Colon (tissue), 2 donors: Measurements from ENCODE around the gene CDC14C.
"Not testable (repeated sequence)": the region's sequence is repeated elsewhere in the genome, so short reads cannot be mapped to it uniquely, and the experiment has no call there.

ENCODE experiments used
- FAIRE-seq: peaks from 2 replicates; lab custom pipeline; 2012; peaks lifted over from hg19 to GRCh38; lab: Jason Lieb, UNC
- donor health status: control.
- donor health status: control.

CDC14C gene

GRCh38 chr7:48924433-48924832 lies at the start of gene CDC14C:
TSS of gene CDC14C (plus strand) at chr7:48924547. CDS start at chr7:48924673, 126 bp downstream.
- FAIRE-seq, result no peak

GRCh38 chr7:48875045-48875916 lies 49.1 kb upstream of the CDC14C start:
- no peak for FAIRE-seq

- no peak for FAIRE-seq
Observed at GRCh38 chr7:48876087-48876486, 48.3 kb upstream of the CDC14C start.

- no peak for FAIRE-seq
Observed at GRCh38 chr7:48880851-48881250, 43.5 kb upstream of the CDC14C start.

GRCh38 chr7:48887500-48887899 lies 36.8 kb upstream of the CDC14C start:
- no peak for FAIRE-seq

GRCh38 chr7:48894574-48894973 lies 29.8 kb upstream of the CDC14C start:
- no peak for FAIRE-seq

- no peak for FAIRE-seq
Observed at GRCh38 chr7:48899932-48900331, 24.4 kb upstream of the CDC14C start.

- FAIRE-seq, result no peak
Observed at GRCh38 chr7:48901966-48902365, 22.4 kb upstream of the CDC14C start.

GRCh38 chr7:48904975-48905374 lies 19.4 kb upstream of the CDC14C start:
- FAIRE-seq, result no peak

- not testable (repeated sequence) for FAIRE-seq
Observed at GRCh38 chr7:48905686-48906085, 18.7 kb upstream of the CDC14C start.

GRCh38 chr7:48909887-48910286 lies 14.5 kb upstream of the CDC14C start:
- not testable (repeated sequence) for FAIRE-seq

- no peak for FAIRE-seq
Observed at GRCh38 chr7:48931481-48931880, 7.1 kb downstream of the CDC14C start.

GRCh38 chr7:48932126-48932910 lies 8.0 kb downstream of the CDC14C start:
- FAIRE-seq, result no peak

GRCh38 chr7:48933549-48934085 lies 9.3 kb downstream of the CDC14C start:
- no peak for FAIRE-seq

- no peak for FAIRE-seq
Observed at GRCh38 chr7:48938539-48939295, 14.4 kb downstream of the CDC14C start.

GRCh38 chr7:48943279-48943990 lies 19.1 kb downstream of the CDC14C start:
- no peak for FAIRE-seq

- no peak for FAIRE-seq
Observed at GRCh38 chr7:48955916-48956315, 31.6 kb downstream of the CDC14C start.

- FAIRE-seq, result no peak
Observed at GRCh38 chr7:48959676-48960075, 35.3 kb downstream of the CDC14C start.

- FAIRE-seq, result no peak
Observed at GRCh38 chr7:48962821-48963505, 38.6 kb downstream of the CDC14C start.

- no peak for FAIRE-seq
Observed at GRCh38 chr7:48964074-48964473, 39.7 kb downstream of the CDC14C start.

- no peak for FAIRE-seq
Observed at GRCh38 chr7:48971173-48971572, 46.8 kb downstream of the CDC14C start.
